ENCODE results near the gene SPPL3.

SPPL3 gene

DNA sequence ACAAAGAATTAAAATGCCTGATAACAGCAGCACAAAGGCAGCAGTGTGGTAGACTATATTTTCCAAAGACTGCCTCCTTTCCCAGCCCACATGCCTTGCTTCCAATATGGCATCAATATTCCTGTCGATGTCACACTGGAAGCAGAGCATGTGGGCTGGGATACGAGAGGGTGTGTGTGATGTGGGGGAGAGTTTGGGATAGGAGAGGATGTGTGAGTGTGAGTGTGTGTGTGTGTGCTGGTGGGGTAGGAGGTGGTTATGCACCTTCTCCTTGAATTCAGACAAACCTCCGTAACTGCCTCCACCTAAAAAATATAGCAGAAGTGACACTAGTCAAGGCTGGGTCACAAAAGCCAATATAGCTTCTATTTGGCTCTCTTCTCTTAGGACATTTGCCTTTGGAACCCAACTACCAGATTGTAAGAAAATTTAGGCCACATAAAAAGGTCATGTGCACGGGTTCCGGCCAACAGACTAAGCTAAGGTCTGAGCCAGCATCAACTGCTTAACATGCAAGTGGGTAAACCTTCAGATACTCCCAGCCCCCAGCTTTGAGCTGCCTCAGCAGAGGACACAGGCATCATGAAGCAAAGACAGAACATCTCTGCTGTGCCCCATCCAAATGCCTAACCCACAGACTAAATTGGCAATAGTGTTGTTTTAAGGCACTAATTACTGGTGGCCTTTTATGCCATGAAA is 29.5 kb downstream of the SPPL3 start:
- DNase-seq (ENCODE audit: low read depth, low spot score), result no peak

DNA sequence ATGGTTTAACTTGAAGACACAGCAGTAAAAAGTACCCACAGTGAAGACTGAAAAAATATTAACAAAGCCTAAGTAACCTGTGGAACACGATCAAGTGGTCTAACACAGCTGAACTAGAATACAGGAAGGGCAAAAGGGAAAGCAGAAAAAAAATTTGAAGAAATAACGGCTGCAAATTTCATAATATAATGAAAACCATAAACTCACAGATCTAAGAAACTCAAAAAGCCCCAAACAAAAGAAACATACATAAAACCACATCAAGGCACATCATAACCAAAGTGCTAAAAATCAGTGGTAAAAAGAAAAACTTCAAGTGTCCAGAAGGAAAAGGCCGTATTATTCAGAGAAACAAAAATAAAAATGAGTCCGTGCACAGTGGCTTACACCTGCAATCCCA is 30.9 kb downstream of the SPPL3 start:
- DNase-seq (ENCODE audit: low read depth, low spot score), result no peak

DNA sequence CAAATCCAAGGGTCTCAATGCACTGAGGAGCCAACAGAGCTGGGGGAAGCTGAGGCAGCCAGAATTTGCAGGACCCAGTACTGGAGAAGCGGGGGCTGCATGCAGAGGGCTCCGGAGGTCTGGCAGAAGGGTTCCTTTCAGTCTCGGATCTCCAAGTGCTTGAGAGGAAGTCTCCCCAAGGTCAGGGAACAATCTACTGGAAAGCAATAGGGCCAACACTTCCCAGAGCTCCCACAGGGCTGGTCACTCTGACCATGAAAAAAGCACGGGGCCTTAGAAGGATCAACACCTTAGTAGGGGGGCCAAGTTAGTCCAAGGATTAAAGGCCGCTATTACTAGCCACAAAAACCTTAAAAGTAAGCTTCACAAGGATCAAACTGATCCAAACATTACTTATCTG is 31.7 kb downstream of the SPPL3 start:
- no peak for DNase-seq (ENCODE audit: low read depth, low spot score)

DNA sequence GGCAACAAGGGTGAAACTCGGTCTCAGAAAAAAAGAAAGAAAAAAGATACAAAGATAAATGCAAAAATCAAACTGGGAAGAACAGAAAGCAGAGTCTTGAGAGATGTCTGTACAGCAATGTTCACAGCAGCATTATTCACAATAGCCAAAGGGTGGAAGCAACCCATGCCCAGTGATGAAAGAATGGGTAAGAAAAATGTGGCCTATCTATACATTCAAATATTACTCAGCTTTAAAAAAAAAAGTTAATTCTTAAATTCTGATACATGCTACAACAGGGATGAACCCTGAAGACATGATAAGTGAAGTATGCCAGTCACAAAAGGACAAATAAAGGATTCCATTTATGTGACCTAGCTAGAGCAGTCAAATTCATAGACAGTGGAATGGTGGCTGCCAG is 33.7 kb downstream of the SPPL3 start:
- DNase-seq (ENCODE audit: low read depth, low spot score), result no peak

DNA sequence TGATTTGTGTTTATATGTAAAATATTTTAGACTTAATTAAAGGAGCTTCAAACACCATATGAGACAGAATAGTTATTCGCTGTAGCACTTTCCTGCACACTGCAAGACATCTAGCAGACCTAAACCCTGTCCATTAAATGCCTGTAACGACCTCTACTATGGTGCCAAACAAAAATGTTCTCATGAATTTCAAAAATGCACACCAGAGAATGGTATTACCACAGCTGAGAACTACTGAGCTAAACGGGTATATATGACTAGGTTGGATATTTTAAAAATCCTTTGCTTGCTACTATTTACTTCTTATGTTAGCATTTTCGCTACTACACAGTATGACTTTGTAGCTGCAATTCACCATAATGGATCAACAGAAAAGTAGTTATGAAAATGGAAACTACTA is 34.8 kb downstream of the SPPL3 start:
- DNase-seq (ENCODE audit: low read depth, low spot score), result no peak

DNA sequence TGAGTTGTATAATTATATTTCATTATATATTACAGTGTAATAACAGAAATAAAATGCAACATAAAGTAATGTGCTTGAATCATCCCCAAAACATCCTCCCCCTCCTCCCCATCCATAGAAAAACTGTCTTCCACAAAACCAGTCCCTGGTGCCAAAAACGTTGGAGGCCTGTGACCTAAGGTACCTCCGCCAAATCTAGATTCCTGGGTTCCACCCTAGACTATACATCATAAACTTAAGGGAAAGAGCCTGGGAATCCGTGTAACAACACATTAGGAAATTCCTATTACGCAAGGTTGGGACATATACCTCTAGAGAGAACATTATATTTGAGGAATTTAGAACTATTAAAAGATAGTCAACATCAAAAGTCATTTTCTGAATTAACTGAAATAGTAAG is 38.0 kb downstream of the SPPL3 start:
- no peak for DNase-seq (ENCODE audit: low read depth, low spot score)

DNA sequence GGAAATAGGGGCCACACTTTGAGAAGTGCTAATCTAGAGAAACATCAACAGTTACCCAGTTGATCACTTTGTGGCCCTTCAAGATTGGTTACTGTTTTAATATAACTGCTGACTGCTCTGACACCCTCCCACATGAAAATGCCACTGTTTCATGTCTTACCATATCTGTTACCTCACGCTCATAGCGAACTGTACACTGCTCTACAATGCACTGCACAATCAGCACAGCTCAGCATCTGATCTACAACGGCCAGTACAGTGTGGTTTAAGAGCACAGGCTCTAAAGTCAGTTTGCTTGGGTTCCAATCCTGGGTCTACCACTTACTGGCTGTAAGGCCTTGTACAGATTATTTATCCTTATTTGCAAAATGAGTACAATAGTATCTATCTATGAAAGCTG is 39.1 kb downstream of the SPPL3 start:
- DNase-seq (ENCODE audit: low read depth, low spot score), result no peak

DNA sequence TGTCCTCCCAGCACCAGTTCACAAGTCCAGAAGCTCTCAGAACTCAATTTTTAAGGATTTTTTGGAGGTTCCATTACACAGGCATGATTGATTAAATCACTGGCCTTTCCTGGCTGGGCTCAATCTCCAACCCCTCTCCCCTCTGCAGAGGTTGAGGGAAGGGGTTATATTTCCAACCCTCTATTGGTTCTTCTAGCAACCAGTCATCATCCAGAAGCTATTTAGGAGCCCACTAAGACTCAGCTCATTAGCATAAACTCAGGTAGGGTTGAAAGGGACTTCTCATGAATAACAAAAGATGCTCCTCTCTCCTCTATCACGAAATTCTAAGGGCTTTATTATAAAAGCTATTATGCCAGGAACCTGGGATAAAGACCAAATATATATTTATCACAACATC is 41.5 kb downstream of the SPPL3 start:
- no peak for DNase-seq (ENCODE audit: low read depth, low spot score)

DNA sequence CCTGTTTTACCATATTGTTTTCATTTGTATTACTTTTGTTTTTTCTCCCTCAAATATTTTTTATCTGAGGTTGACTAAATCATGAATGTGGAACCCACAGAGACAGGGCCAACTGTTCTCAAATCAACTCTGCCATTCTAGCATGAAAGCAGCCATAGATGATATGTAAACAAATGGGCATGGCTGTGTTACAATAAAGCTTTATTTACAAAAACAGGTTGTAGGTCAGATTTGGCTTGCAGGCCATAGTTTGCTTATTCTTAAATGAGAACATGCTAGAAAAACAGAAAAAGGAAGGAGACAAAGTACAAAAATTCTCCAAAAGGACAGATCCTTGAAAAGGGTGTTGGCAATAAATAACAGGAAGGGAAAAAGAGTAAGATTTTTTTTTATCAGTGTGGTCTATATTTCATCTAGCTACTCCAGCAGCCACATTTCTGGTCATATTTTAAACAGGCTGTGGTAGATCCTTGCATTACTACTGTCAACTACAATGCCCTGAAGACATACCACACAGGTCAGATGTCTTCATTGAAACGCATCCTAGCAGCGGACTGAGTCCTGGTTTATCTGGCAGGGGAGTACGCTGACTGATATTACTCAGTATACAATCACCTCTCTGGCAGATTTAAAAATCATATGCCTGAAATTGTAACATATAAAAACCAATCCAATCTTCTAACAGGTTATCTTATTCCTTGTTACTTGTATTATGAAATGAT is 42.9 kb downstream of the SPPL3 start:
- DNase-seq (ENCODE audit: low read depth, low spot score), result no peak

DNA sequence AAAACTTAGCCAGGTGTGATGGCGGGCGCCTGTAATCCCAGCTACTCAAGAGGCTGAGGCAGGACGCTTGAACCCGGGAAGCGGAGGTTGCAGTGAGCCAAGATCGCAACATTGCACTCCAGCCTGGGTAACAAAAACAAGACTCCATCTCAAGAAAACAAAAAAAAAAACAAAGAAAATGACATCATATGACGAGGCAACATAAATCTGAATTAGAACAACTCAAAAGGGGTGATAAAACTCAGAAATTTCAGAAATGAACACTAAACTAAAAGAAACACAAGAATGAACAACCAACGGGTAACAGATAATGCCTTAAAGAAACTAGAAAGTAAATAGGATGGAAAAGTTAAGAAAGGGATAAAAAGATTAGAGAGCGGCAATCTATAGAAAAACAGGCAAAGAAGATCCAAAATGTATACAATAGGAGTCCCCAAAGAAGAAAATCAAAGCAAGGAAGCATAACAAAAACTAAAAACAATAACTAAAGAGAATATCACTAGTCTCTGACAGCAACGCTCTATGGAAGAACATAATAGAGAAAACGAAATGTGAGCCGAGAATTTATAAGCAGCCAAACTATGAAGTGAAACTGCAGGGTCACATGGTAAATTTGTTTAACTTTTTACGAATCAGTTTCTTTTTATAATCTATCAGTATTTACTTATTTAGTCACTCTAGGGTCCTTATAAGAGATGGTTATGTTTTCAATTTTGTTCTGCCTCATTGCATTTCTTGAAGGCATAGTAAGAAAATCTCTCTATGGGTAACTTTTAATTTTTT is 45.7 kb downstream of the SPPL3 start:
- DNase-seq (ENCODE audit: low read depth, low spot score), result no peak

DNA sequence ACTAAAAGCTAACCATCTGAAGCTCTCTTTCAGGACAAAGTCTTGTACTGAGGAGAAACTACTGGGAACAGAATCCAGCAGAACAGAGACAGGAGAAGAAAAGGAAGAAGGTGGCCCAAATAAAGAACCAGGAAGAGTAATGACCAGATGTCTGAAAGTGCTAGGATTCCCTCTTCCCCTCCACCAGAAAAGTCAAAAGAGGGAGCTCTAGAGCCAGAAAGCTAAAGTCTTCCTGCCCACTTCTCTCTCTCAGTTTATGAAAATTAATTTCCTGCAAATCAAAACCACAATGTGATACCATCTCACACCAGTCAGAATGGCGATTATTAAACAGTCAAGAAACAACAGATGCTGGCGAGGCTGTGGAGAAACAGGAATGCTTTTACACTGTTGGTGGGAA is 47.2 kb downstream of the SPPL3 start:
- no peak for DNase-seq (ENCODE audit: low read depth, low spot score)

DNA sequence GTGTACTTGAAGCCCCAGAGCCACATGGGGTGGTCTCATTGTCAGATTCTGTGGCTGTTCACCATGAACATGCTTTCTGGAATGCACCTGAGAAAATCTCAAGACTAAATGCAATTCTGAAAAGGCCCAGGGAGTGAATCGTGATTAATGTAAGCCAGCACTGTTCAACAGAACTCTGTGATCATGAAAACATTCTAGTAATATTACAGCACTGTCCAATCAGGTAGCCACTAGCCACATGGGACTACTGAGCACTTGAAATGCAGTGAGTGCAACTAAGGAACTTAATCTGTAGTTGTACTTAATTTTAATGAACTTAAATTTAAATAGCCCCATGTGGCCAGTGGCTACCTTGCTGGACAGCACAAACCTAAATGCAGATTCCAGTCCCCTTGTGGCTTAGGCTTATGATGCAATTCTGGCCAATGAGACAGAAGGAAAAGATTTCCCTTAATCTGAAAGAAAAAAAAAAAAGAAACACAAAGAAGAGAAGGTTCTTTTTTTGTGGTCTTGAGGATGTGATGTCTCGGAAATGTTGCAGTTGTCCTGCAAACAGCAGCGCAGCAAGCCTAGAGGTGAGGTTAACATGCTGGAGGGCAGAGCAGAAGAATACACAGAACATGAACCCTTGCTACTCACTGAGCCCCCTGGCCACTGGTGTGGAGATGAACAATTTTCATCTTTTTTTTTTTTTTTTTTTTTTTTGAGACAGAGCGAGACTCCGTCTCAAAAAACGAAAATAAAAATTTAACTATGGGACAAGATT is 48.2 kb downstream of the SPPL3 start:
- no peak for DNase-seq (ENCODE audit: low read depth, low spot score)

DNA sequence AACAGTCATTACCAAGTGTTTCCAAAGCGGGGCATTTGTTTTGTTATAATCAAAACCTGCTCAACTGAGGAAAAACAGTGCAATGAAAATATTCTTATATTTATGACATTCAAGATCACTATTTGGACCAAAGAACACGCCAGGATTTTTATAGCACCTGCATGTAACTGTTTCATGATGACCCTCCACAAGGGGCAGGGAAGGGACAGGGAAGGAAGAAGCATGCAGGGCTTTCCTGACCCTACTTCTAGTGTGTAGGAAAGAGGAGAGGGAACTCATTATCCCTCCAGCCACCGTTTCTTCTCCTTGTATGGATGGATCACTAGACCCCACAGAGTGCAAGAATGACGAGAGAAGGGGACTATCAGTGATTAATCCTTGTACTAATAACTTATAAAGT is 49.4 kb downstream of the SPPL3 start:
- no peak for DNase-seq (ENCODE audit: low read depth, low spot score)

DNA sequence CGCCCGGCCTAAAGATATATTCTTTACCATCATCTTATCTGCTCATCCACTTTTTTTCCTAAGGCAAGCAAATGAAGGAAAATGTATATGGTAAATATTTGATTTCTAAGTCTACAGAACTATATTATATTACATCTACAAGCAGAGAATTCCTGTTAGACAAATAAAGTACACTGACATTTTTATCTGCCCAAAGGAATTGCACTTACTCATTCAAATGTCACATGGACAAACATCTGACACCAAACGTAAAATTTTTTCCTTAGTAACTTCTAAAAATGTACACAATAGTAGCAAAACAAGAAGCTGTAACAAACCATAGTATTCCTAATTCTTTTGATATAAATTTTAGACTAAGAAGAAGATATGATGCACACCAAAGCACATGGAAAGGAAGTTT is 51.0 kb downstream of the SPPL3 start:
- no peak for DNase-seq (ENCODE audit: low read depth, low spot score)

DNA sequence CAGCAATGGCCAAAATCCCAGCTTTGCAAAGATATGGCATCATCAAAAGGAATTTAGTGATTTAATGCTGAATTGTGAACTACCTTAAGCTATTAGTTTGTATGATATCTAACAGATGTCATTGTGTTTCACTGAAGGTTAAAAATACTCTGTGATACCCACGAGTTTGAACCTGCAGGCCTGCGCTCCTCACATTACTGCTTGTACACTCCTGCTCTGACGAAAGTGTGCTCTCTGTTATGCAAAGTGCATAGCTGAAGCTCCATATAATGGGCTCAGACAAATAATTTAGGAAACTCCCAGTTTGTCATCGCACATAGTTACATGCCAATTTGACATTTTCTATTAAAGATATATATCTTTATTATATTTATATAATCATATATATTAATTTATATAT is 52.2 kb downstream of the SPPL3 start:
- no peak for DNase-seq (ENCODE audit: low read depth, low spot score)

DNA sequence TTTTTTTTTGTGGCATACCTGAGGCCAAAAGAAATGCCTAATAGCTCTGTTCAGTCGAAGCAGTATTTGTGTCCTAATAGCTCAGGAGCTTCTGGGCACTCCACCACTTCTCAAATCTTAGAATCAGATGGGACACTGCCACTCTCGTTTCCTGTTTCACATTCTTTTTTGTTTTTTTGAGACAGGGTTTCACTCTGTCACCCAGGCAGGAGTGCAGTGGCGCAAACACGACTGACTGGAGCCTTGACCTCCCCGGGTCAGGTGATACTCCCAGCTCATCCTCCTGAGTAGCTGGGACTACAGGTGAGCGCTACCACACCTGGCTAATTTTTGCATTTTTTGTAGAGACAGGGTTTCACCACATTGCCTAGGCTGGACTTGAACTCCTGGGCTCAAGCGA is 52.7 kb downstream of the SPPL3 start:
- no peak for DNase-seq (ENCODE audit: low read depth, low spot score)

DNA sequence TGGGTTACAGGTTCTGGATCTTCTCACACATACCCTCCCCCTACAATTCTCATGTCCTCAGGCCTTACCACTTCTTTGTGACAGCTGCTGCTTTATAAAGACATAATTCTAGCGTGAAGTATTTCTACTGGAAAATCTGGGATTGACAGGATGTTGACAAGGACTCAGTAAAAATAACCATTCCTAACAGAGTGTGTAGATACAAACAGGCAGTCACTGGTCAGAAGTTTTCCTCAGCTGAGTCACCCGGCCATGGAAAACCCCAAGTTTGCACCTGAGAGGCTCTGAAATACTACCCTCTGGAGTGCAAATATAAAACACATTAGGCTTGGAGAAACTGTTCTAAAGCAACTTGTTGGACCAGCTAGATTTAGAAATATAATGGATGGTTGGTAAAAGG is 54.4 kb downstream of the SPPL3 start:
- DNase-seq (ENCODE audit: low read depth, low spot score), result no peak

DNA sequence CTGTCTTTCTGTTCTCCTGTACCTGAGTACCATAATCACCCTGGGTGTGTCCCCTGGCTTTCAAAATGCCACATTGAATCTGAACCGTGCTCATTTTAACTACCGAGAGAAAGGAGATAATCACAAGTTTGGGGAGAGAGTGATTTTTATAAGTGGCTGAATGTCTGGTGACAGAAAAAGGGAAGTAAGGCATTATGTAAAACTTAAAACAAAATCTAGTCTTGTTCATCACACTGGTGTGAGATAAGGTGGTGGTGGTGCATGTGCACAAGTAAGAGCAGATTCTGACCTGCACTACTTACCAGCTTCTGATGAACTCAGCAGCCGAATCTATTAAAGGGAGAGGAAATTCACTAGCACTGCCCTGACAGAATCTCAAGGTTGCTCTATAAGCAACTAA is 56.3 kb downstream of the SPPL3 start:
- no peak for DNase-seq (ENCODE audit: low read depth, low spot score)

DNA sequence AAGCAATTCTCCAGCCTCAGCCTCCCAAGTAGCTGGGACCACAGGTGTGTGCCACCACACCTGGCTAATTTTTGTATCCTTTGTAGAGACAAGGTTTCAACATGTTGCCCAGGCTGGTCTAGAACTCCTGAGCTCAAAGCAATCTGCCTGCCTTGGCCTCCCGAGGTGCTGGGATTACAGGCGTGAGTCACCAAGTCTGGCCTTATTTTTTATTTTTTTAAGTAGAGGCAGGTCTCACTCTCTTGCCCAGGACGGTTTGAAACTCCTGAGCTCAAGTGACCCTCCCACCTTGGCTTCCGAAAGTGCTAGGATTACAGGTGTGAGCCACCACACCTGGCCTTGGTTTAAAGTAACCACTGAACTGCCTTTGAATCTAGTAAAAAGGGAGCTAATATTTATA is 56.8 kb downstream of the SPPL3 start:
- DNase-seq (ENCODE audit: low read depth, low spot score), result no peak

DNA sequence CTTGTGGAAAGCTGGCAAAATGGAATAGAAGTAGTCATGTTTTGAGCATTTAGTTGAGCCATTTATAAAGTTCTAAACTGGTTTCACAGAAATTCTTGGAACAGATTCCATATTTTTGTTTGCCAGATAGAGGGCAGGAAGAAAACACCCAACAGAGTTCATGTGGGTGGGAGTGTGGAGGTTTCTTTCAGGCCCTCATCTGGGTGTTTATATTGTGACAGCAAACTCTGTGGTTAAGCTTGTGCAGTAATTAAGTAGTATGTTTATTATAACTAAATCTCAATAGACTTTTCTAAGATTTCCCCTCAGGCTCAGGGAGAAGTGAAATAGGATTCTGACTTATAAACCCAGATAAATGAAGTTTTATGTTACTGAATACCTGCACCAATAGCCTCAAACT is 57.4 kb downstream of the SPPL3 start:
- no peak for DNase-seq (ENCODE audit: low read depth, low spot score)

DNA sequence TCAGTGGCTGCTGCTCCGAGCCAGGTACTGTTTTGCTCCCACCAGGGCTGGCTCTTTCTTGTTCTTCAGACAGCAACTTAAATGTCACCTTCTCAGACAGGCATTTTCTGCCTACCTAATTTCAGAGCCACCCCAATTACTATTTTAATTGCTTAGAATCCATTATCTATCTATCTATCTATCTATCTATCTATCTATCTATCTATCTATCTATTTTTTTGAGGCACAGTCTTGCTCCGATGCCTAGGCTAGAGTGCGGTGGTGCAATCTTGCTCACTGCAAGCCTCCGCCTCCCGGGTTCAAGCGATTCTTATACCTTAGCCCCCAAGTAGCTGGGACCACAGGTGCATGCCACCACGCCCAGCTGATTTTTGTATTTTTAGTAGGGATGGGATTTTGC is 58.5 kb downstream of the SPPL3 start:
- no peak for DNase-seq (ENCODE audit: low read depth, low spot score)

DNA sequence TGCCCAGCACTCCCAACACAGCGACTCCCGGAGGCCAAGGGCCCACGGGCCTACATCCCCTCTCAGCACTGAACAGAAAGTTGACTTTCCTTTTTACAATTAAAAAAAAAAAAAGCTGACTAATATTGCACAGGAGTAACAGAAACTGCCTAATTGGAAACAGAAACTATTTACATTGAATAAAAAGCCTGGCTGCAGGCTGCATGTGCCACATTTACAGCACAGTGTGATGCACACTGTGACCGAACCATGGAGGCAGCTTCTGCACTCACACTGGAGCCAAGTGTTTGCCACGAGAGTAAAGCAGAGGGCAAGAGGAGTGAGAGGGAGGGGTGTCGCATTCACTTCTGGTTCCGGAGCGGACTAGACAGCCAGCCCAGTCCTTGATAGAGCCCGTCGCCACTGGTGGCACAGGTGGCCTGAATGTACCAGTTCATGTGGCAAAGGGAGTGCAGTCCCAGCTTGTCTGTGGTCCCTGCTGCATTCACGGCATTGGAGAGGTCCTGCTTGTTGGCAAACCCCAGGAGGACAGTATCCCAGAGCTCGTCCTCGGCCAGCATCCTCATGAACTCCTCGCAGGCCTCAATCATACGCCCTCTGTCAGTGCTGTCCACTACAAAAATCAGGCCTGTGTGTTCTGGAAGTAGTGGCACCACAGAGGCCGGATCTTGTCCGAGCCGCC is 59.2 kb downstream of the SPPL3 start:
- no peak for DNase-seq (ENCODE audit: low read depth, low spot score)

All from smooth muscle cell of the brain vasculature (primary cell).